Left colon (tissue), 2 donors: ENCODE data around the gene ELOVL3. TPM values are rescaled to one million over a fixed set of nuclear protein-coding genes. Genes with fewer than 3 reads are reported as not detected.
"Not testable (repeated sequence)": the region's sequence is repeated elsewhere in the genome, so short reads cannot be mapped to it uniquely, and the experiment has no call there.

Experiments
- ATAC-seq: fragments of 200-7000 bp; cut with Tn5 transposase; one replicate; pipeline ENCODE4 v1.9.1; 2020; ENCODE audit warnings: mild to moderate bottlenecking, moderate library complexity
- DNase-seq, 2 donors: peaks; one replicate each; pipeline ENCODE4 v3.0.0-alpha.2; 2020
- intact Hi-C, 2 donors: fragments of 100-400 bp; cut with DNase I in 1 of 2; cut with micrococcal nuclease in 1 of 2; formaldehyde crosslinking; loops; one replicate each; pipeline versions ENCODE4 v1.11.2 to v1.14.0; 2022; cut with DNase I, micrococcal nuclease
- total RNA-seq, 2 donors: library from RNA; stranded (reverse); fragmentation: NEBNext Ultra II Directional; extraction: Animal tissue kit (Norgen Biotek cat#: 25700); gene quantifications; one replicate each; pipeline ENCODE4 v1.2.1, GENCODE V29; 2021
- donor health status: DM: no; HTN: no; CAD: no.
- donor health status: DM: yes; HTN: yes; CAD: no.

ELOVL3 gene
- total RNA-seq, 2 donors from 2014 or later: not detected

GRCh38 chr10:102243309-102243708 lies 17.2 kb downstream of the ELOVL3 start:
- intact Hi-C loops: no loop called here
- no peak for DNase-seq
- no peak for ATAC-seq

GRCh38 chr10:102245082-102245931 lies 19.2 kb downstream of the ELOVL3 start, which contains the start of gene GBF1:
Gene GBF1 (plus strand): TSS chr10:102245532. CDS start chr10:102258939, 13,407 bp downstream.
- intact Hi-C loops: no loop called here
- ATAC-seq (peak; percentile 82), DNase-seq (peak; percentile 91 to 93)

- intact Hi-C loops: no loop called here
- DNase-seq: no peak
- ATAC-seq: peak; percentile 18
Observed at GRCh38 chr10:102245932-102246251, 19.8 kb downstream of the ELOVL3 start.

DNA sequence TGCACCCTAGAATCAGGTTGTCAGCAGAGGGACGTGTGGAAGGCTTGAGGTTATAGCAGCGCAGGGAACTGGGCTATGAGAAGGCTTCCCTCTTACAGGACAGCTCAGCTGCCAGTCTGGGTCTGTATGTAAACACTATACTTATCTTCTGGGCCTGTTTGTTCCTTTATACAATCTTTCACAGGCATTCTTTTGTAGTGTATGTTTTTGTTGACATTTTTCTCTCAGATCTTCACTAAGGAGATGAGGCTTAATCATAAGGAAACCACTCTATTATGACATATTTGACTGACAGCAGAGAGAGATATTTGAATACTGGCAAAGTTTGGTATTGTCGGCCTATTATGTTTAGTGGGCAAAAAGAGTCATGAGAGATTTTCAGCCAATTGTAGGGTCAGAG lies 20.2 kb downstream of the ELOVL3 start:
- no peak for DNase-seq
- no peak for ATAC-seq
- intact Hi-C loops: no loop called here

- ATAC-seq (no peak), DNase-seq (no peak)
- intact Hi-C loops: no loop called here
Observed at GRCh38 chr10:102247734-102248133, 21.6 kb downstream of the ELOVL3 start.

DNA sequence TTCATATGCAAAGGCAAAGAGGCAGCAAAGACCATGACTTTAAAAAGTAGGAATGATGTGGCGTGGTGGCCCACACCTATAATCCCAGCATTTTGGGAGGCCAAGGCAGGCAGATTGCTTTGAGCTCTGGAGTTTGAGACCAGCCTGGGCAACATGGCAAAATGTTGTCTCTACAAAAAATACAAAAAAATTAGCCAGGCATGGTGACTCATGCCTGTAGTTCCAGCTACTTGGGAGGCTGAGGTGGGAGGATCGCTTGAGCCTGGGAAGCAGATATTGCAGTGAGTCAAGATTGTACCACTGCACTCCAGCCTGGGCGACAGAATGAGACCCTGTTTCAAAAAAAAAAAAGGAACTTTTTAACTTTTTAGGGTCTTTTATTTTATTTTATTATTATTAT lies 26.4 kb downstream of the ELOVL3 start:
- DNase-seq, ATAC-seq, intact Hi-C loops: not testable (repeated sequence)

GRCh38 chr10:102254426-102254825 lies 28.3 kb downstream of the ELOVL3 start:
- no peak for ATAC-seq
- DNase-seq: no peak
- intact Hi-C loops: no loop called here

DNA sequence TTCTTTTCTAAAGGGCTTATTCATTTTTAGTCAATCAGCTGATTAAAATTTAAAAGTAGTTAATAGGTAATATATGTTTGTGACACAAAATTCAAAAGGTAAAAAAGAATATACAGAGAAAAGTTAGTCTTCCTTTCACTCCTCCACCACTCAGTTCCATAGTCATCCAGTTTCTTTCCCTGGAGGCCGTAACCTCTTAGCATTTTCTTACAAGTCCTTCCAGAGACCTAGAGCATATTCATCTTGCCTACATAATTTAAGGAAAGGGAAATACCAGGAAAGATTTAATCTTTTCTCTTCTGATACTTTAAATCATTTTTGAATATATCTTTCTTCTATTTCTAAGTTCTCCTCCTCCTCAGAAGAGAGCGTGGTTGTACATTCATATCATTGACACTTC lies 29.3 kb downstream of the ELOVL3 start:
- no peak for DNase-seq
- intact Hi-C loops: no loop called here
- no peak for ATAC-seq

- ATAC-seq (no peak), DNase-seq (no peak)
- intact Hi-C loops: no loop called here
Observed at GRCh38 chr10:102261196-102261595, 35.1 kb downstream of the ELOVL3 start.

GRCh38 chr10:102261842-102262241 lies 35.7 kb downstream of the ELOVL3 start:
- intact Hi-C loops: no loop called here
- DNase-seq (no peak), ATAC-seq (no peak)

GRCh38 chr10:102262744-102263370 lies 36.8 kb downstream of the ELOVL3 start:
- intact Hi-C loops: no loop called here
- DNase-seq (no peak), ATAC-seq (peak; percentile 48)

DNA sequence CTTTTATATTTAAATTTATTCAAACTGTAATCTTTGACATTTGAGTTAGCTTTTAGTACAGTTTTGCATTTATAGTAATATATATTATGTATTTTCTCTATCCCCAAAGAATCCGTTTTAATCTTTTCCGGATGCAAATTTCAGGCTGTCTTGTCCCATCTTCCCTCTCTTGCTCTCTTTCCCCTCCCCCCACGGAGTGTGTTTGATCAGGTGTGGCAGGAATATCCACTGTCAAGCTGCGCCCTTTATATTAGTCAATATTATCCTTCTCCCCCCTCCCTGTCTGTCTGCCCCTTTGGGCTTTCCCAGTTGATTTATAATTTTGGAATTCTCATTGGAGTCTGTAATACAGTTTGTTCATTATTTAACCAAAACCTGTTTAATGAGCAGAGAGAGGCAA lies 38.3 kb downstream of the ELOVL3 start:
- ATAC-seq (peak; percentile 78), DNase-seq (no peak)
- intact Hi-C loops: no loop called here

DNA sequence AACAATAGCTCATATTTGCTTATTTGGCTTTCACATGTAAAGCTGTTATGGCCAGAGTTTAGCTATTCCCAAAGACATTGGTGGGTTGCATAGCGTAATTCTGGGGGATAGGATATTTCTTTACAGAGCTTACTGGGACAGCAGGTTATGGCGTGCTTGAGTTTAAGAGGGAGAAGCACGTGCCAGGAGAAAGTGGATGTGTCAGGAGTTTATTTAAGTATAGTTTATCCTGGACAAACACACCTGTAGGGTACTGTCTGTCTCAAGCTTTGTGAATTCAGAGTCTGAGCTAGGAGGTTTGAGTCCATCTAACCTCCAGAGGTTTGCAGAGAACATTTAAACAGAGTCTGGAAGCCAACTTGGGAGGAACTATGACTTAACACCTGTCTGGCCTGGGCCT lies 40.6 kb downstream of the ELOVL3 start:
- DNase-seq (no peak), ATAC-seq (no peak)
- intact Hi-C loops: no loop called here

DNA sequence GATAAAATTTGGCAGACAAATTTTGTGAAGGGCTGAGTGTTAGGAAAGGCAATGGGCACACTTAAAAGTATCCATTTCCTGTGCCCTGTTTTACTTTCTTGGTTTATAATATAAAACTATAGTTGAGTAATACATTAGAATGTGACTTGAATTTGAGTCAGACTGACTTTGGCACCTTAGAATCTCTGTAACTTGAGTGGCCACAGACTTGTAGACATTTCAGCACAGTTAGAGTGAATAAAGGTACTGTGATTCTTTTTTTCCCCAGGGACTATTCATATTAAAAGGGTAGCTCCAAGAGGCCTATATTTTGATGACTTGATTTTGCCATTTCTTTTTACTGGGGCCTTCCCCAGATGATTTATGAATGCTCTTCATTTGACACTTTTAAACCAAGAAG lies 41.6 kb downstream of the ELOVL3 start:
- intact Hi-C loops: no loop called here
- no peak for DNase-seq
- ATAC-seq: no peak

DNA sequence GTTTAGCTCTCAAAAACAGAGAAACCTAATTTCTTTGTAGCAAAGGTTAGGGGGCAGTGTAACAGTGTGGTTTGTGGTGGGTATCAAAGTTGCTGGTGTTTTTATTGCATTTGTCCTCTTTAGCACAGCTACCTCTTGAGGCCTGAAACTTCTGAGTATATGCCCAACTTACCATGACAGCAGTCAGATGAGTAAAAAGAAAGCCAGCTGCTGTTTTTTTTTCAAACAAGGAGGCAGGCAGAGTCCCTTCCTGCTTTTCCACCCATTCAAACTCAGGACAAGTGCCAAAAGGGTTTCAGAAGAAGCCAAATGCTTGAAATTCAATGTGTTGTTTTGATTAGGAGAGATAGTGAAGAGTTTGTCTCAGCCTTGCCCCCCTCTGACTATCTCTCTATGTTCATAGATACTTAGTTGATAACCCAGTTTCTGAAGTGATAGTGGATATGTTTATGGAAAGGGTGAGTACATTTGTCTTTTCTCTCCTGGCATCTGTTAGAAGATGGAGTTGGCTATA lies 42.3 kb downstream of the ELOVL3 start:
- no peak for DNase-seq
- intact Hi-C loops: no loop called here
- no peak for ATAC-seq

- intact Hi-C loops: no loop called here
- peak; percentile 40 for ATAC-seq
- DNase-seq: no peak
Observed at GRCh38 chr10:102269017-102269416, 42.9 kb downstream of the ELOVL3 start.

DNA sequence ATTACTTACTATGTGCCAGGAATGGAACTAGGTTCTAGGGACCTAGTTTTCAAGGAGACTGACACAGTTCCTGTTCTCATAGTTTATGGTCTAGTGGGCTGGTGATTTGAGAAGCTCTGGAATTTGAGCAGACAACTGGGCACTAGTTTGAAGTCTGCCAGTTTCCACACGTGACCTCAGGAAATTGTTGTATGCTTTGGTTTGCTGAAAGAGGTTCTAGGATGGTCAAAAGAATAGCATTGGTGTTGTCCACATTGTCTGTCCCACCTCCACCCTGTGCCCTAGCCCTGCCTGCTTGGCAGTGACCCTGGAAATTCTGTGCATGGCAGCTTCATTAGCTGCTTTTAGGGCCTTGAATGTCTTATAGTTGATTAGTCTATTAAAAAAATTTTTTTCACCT lies 48.0 kb downstream of the ELOVL3 start:
- intact Hi-C loops: no loop called here
- no peak for DNase-seq
- ATAC-seq: no peak

- DNase-seq: no peak
- ATAC-seq: no peak
- intact Hi-C loops: no loop called here
Observed at GRCh38 chr10:102275343-102275742, 49.2 kb downstream of the ELOVL3 start.

- intact Hi-C loops: no loop called here
- no peak for ATAC-seq
- DNase-seq: no peak
Observed at GRCh38 chr10:102279104-102279503, 53.0 kb downstream of the ELOVL3 start.
